HFFc6 (cell line): ENCODE measurements around the gene FOXQ1. TPM values are rescaled to one million over a fixed set of nuclear protein-coding genes. Genes with fewer than 3 reads are reported as not detected.

ENCODE experiments used
- DNase-seq: peaks from one replicate; pipeline ENCODE4 v3.0.0-alpha.2; 2018
- H3K27ac Mint-ChIP-seq: 2 replicates; pipeline ENCODE4 v1.8.0; 2020; ENCODE audit warnings: mild to moderate bottlenecking, mixed read lengths
- H3K27me3 Mint-ChIP-seq: 2 replicates; pipeline ENCODE4 v1.8.0; 2021; ENCODE audit warnings: mild to moderate bottlenecking, moderate library complexity, mixed read lengths; ENCODE audit not compliant: insufficient read depth
- H3K36me3 Mint-ChIP-seq: 2 replicates; pipeline ENCODE4 v1.8.0; 2021; ENCODE audit warnings: low read depth, mixed read lengths
- H3K4me1 Mint-ChIP-seq: 2 replicates; pipeline ENCODE4 v1.8.0; 2020; ENCODE audit warnings: low read depth, mixed read lengths
- H3K4me3 Mint-ChIP-seq: 2 replicates; pipeline ENCODE4 v1.8.0; 2020; ENCODE audit warnings: mild to moderate bottlenecking, moderate library complexity, mixed read lengths
- H3K9me3 Mint-ChIP-seq: 2 replicates; pipeline ENCODE4 v1.8.0; 2020; ENCODE audit warnings: mild to moderate bottlenecking, mixed read lengths
- CTCF ChIP-seq: fragments of 200-600 bp; sonication (generic); IDR thresholded peaks from 2 replicates; pipeline ENCODE4 v1.5.0; 2021; ENCODE audit warnings: antibody characterized with exemption, mild to moderate bottlenecking
- long read RNA-seq: library from polyadenylated mRNA; unstranded; transcript quantifications from one replicate; pipeline ENCODE4 v2.0.0, GENCODE V29; 2019
- total RNA-seq, 6 experiments: library from RNA; stranded (reverse); fragmentation: NEBNext Ultra II Directional; extraction: Animal tissue kit (Norgen Biotek cat#: 25700); gene quantifications; 2 replicates in 1 of 6; 3 replicates in 5 of 6; pipeline ENCODE4 v1.2.3, GENCODE V29; 2021

FOXQ1 gene
- 1 to 10 TPM in 5 of 6 experiments, under 1 TPM in 1; 0.74 to 3.2 (median 2.7) TPM for total RNA-seq
- long read RNA-seq: 0 reads

GRCh38 chr6:1311400-1312202, at the start of gene FOXQ1:
Gene FOXQ1 (plus strand): TSS chr6:1312098. CDS start chr6:1312705, 607 bp downstream.
- Mint-ChIP-seq H3K9me3 (no peaks in the 10 kb centered on the region), H3K36me3 (no peaks in the 10 kb centered on the region), H3K4me3 (peak within 1 kb of the TSS; percentile 89), H3K27ac (peak within 1 kb of the TSS; percentile 67), H3K27me3 (peaks cover 11% of the 10 kb centered on the region), H3K4me1 (peaks cover 32% of the 10 kb centered on the region)
- peak; percentile 38 for DNase-seq
- no peak; the same call in 1 of the 2 replicates for TF ChIP-seq CTCF

- H3K9me3 Mint-ChIP-seq: no peaks in the 10 kb centered on the region
- no peak overlapping the region for H3K27ac Mint-ChIP-seq
- H3K27me3 Mint-ChIP-seq: peaks cover 1% of the 10 kb centered on the region; the same call in 1 of the 2 replicates
- no peak for DNase-seq
- no peak for TF ChIP-seq CTCF
- H3K36me3 Mint-ChIP-seq: no peaks in the 10 kb centered on the region
- no peak overlapping the region for H3K4me3 Mint-ChIP-seq
- H3K4me1 Mint-ChIP-seq: peaks cover 22% of the 10 kb centered on the region
These were observed 49.2 kb upstream of the FOXQ1 start for GRCh38 chr6:1262704-1263038.

- no peaks in the 10 kb centered on the region for H3K9me3 Mint-ChIP-seq
- no peak overlapping the region for H3K4me3 Mint-ChIP-seq
- H3K27me3 Mint-ChIP-seq: peaks cover 1% of the 10 kb centered on the region; the same call in 1 of the 2 replicates
- peak; percentile 1 for DNase-seq
- H3K4me1 Mint-ChIP-seq: peaks cover 22% of the 10 kb centered on the region
- H3K36me3 Mint-ChIP-seq: no peaks in the 10 kb centered on the region
- H3K27ac Mint-ChIP-seq: no peak overlapping the region
- peak; percentile 35; the same call in 1 of the 2 replicates for TF ChIP-seq CTCF
These were observed 48.7 kb upstream of the FOXQ1 start for GRCh38 chr6:1263039-1263849.

GRCh38 chr6:1263850-1264377, 48.0 kb upstream of the FOXQ1 start:
- no peaks in the 10 kb centered on the region for H3K9me3 Mint-ChIP-seq
- DNase-seq: no peak
- no peak overlapping the region for H3K4me3 Mint-ChIP-seq
- TF ChIP-seq CTCF: no peak
- H3K27me3 Mint-ChIP-seq: peaks cover 1% of the 10 kb centered on the region; the same call in 1 of the 2 replicates
- H3K36me3 Mint-ChIP-seq: no peaks in the 10 kb centered on the region
- H3K4me1 Mint-ChIP-seq: peaks cover 22% of the 10 kb centered on the region
- H3K27ac Mint-ChIP-seq: no peak overlapping the region

GRCh38 chr6:1264619-1265445, 47.1 kb upstream of the FOXQ1 start:
- no peak for TF ChIP-seq CTCF
- H3K27me3 Mint-ChIP-seq: peaks cover 3% of the 10 kb centered on the region
- no peak overlapping the region for H3K27ac Mint-ChIP-seq
- peaks cover 22% of the 10 kb centered on the region for H3K4me1 Mint-ChIP-seq
- H3K4me3 Mint-ChIP-seq: no peak overlapping the region
- no peaks in the 10 kb centered on the region for H3K36me3 Mint-ChIP-seq
- H3K9me3 Mint-ChIP-seq: no peaks in the 10 kb centered on the region
- no peak for DNase-seq
